ENCODE data around the gene CABCOCO1. TPM values are rescaled to one million over a fixed set of nuclear protein-coding genes. Genes with fewer than 3 reads are reported as not detected.
A peak's percentile ranks its signal among the peaks of the same experiment; 100 is the strongest.

Gene CABCOCO1
- total RNA-seq, 1 donor from 2014 or later, result not detected

DNA sequence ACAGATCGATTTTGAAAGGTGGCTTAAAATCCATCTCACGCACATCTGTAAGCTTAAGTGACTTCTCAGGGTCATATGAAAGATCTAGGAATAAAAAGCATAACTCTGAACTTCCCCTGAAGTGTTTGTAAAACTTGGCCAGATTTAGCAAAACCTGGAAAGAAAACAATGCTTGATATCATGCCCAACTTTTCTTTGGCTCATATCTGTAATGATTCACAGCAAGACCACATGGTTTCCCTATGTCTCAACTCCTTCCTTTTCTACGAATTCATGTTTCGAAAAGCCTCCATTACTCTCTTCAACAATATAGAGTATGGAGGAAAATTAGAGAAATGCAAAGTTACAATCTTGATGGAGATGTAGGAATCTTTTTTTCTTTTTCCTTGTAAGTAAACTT lies 20.1 kb upstream of the CABCOCO1 start:
- ATAC-seq (no peak), DNase-seq (no peak)
- no peak for TF ChIP-seq CTCF (IDR thresholded peaks at IDR 0.05)
- Histone ChIP-seq H3K36me3 (no peaks in the 10 kb centered on the region), H3K27ac (no peak overlapping the region), H3K4me1 (peaks cover 8% of the 10 kb centered on the region), H3K27me3 (no peaks in the 10 kb centered on the region), H3K4me3 (no peak overlapping the region), H3K9me3 (no peaks in the 10 kb centered on the region)
- intact Hi-C loops (cut with DNase I), result no loop called here

DNA sequence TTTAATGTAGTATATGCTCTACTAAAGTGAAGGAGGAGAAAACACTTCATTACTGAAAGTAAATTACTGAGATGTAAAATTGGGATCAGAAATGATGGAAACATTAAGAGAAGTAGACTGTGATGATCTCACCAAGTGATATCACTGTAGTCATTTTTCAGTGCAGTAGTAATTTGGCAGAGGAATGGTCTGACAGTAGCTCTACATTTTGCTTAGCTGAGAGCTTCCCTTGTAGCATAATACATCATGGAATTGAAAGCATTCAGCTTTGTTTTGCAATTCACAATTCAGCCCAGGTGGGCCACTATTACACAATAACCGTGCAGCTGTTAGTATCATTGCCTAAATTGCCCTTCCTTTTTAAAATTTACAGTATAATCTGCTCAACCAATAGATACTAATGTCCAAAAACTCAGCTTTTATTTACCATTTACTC lies 19.4 kb upstream of the CABCOCO1 start:
- H3K27me3 ChIP-seq, result no peaks in the 10 kb centered on the region
- H3K9me3 ChIP-seq, result no peaks in the 10 kb centered on the region
- DNase-seq, result no peak
- H3K4me1 ChIP-seq, result peaks cover 8% of the 10 kb centered on the region
- ATAC-seq, result no peak
- no peaks in the 10 kb centered on the region for H3K36me3 ChIP-seq
- intact Hi-C loops (cut with DNase I), result no loop called here
- no peak overlapping the region for H3K27ac ChIP-seq
- TF ChIP-seq CTCF (IDR thresholded peaks at IDR 0.05), result no peak
- no peak overlapping the region for H3K4me3 ChIP-seq

- H3K9me3 ChIP-seq, result no peaks in the 10 kb centered on the region
- no peaks in the 10 kb centered on the region for H3K36me3 ChIP-seq
- no peak for TF ChIP-seq CTCF (IDR thresholded peaks at IDR 0.05)
- no peak overlapping the region for H3K27ac ChIP-seq
- DNase-seq, result no peak
- no peak for ATAC-seq
- no peaks in the 10 kb centered on the region for H3K27me3 ChIP-seq
- intact Hi-C loops (cut with DNase I), result no loop called here
- H3K4me3 ChIP-seq, result no peak overlapping the region
- H3K4me1 ChIP-seq, result no peaks in the 10 kb centered on the region
Measured at GRCh38 chr10:61653699-61654098, 9.0 kb upstream of the CABCOCO1 start.

GRCh38 chr10:61655335-61655851 lies 7.3 kb upstream of the CABCOCO1 start:
- intact Hi-C loops (cut with DNase I), result no loop called here
- Histone ChIP-seq H3K9me3 (no peaks in the 10 kb centered on the region), H3K4me3 (no peak overlapping the region), H3K27ac (no peak overlapping the region), H3K36me3 (no peaks in the 10 kb centered on the region), H3K27me3 (no peaks in the 10 kb centered on the region), H3K4me1 (no peaks in the 10 kb centered on the region)
- ATAC-seq, result no peak
- DNase-seq, result no peak
- TF ChIP-seq CTCF (IDR thresholded peaks at IDR 0.05), result no peak

GRCh38 chr10:61663466-61663865 lies 737 bp downstream of the CABCOCO1 start:
- peak overlapping the region; percentile 53 for H3K4me3 ChIP-seq
- TF ChIP-seq CTCF (IDR thresholded peaks at IDR 0.05), result no peak
- ATAC-seq, result no peak

GRCh38 chr10:61664985-61665384 lies 2.3 kb downstream of the CABCOCO1 start:
- ATAC-seq, result no peak

More at GRCh38 chr10:61663466-61663865, 737 bp downstream of the CABCOCO1 start:
- Histone ChIP-seq H3K27ac (peak overlapping the region; percentile 65), H3K4me1 (no peaks in the 10 kb centered on the region), H3K36me3 (no peaks in the 10 kb centered on the region), H3K9me3 (no peaks in the 10 kb centered on the region), H3K27me3 (no peaks in the 10 kb centered on the region)
- DNase-seq, result no peak
- intact Hi-C loops (cut with DNase I), result no loop called here

More at GRCh38 chr10:61664985-61665384, 2.3 kb downstream of the CABCOCO1 start:
- Histone ChIP-seq H3K27me3 (no peaks in the 10 kb centered on the region), H3K9me3 (no peaks in the 10 kb centered on the region), H3K4me1 (no peaks in the 10 kb centered on the region), H3K36me3 (no peaks in the 10 kb centered on the region), H3K4me3 (no peak overlapping the region), H3K27ac (no peak overlapping the region)
- intact Hi-C loops (cut with DNase I), result no loop called here
- DNase-seq, result no peak
- no peak for TF ChIP-seq CTCF (IDR thresholded peaks at IDR 0.05)
